Panc1 (cell line): Measurements from ENCODE around the gene ESR2. TPM values are rescaled to one million over a fixed set of nuclear protein-coding genes. Genes with fewer than 3 reads are reported as not detected.

Source experiments
- ATAC-seq: fragments of 200-7000 bp; cut with Tn5 transposase; 2 replicates; pipeline ENCODE4 v1.9.1; 2020; ENCODE audit warnings: mild to moderate bottlenecking, moderate library complexity
- BruUV-seq: library from RNA; stranded (reverse); fragments of 400-500 nt; replicated peaks from 2 replicates; lab custom pipeline; 2021; lab: Mats Ljungman, UMichigan
- CTCF ChIA-PET: fragments of 300-600 bp; sonication (Branson Sonifier 250); formaldehyde crosslinking; loops from one replicate; lab custom pipeline; 2022; ENCODE audit warnings: antibody characterized with exemption; lab: Charles Lee
- POLR2A ChIA-PET: fragments of 300-600 bp; sonication (Branson Sonifier 250); formaldehyde crosslinking; loops from one replicate; lab custom pipeline; 2022; ENCODE audit warnings: antibody characterized with exemption; lab: Charles Lee
- DNase-seq: peaks from one replicate; pipeline ENCODE4 v3.0.0-alpha.2; 2010; ENCODE audit warnings: low read depth, low spot score
- H3K27ac ChIP-seq: 2 replicates; pipeline ENCODE4 v1.5.1; 2011; ENCODE audit warnings: mild to moderate bottlenecking, low read length, inconsistent platforms
- H3K27me3 ChIP-seq: fragments of 200-500 bp; sonication (Bioruptor generic); 2 replicates; pipeline ENCODE4 v1.6.0; 2014; ENCODE audit warnings: low read length, inconsistent platforms; ENCODE audit not compliant: control insufficient read depth, insufficient read depth
- H3K36me3 ChIP-seq: fragments of 200-500 bp; sonication (Bioruptor generic); 2 replicates; pipeline ENCODE4 v1.5.1; 2014; ENCODE audit warnings: inconsistent platforms, mild to moderate bottlenecking, low read length, moderate library complexity; ENCODE audit not compliant: control insufficient read depth, insufficient read depth
- H3K4me1 ChIP-seq: 2 replicates; pipeline ENCODE4 v1.5.1; 2011; ENCODE audit warnings: inconsistent platforms, mild to moderate bottlenecking, low read length, moderate library complexity; ENCODE audit not compliant: control insufficient read depth, insufficient read depth
- H3K4me3 ChIP-seq, 2 experiments: 2 replicates each; pipeline ENCODE4 v1.5.1; 2011 to 2012; ENCODE audit warnings: low read depth in 2 of 2, low read length in 2 of 2, mild to moderate bottlenecking in 2 of 2, inconsistent platforms in 1 of 2, moderate library complexity in 1 of 2
- H3K9me3 ChIP-seq: fragments of 200-500 bp; sonication (Bioruptor generic); 2 replicates; pipeline ENCODE4 v1.5.1; 2014; ENCODE audit warnings: low read depth, mild to moderate bottlenecking, inconsistent platforms, low read length, moderate library complexity; ENCODE audit not compliant: control insufficient read depth, insufficient read depth
- CTCF ChIP-seq: fragments of 450-650 bp; IDR thresholded peaks from 2 replicates; pipeline ENCODE4 v1.5.1; 2017; ENCODE audit warnings: mild to moderate bottlenecking
- POLR2AphosphoS5 ChIP-seq: IDR thresholded peaks from 2 replicates; pipeline ENCODE4 v1.6.1; 2012; ENCODE audit warnings: mild to moderate bottlenecking, low read depth, low read length, moderate library complexity
- REST ChIP-seq, 2 experiments: IDR thresholded peaks; 2 replicates each; pipeline ENCODE4 v1.6.1; 2011 to 2012; ENCODE audit warnings: low read depth in 2 of 2, control low read depth in 1 of 2, low read length in 1 of 2, mild to moderate bottlenecking in 1 of 2, moderate library complexity in 1 of 2; ENCODE audit not compliant: insufficient read depth in 1 of 2
- SIN3A ChIP-seq: IDR thresholded peaks from 2 replicates; pipeline ENCODE4 v1.6.1; 2012; ENCODE audit warnings: low read depth, mild to moderate bottlenecking, low read length, moderate library complexity, borderline replicate concordance; ENCODE audit not compliant: insufficient read depth
- TCF7L2 ChIP-seq: IDR thresholded peaks from 2 replicates; pipeline ENCODE4 v1.6.1; 2011; ENCODE audit warnings: mild to moderate bottlenecking, low read depth, low read length, inconsistent platforms
- in situ Hi-C: cut with HindIII; loops from 2 replicates; pipeline ENCODE4 v1.10.0; 2016; ENCODE audit warnings: low sequenced_read_pairs, low pct_unique_long_range_greater_than_20kb
- intact Hi-C: fragments of 100-400 bp; cut with micrococcal nuclease; formaldehyde crosslinking; loops from one replicate; pipeline ENCODE4 v1.10.0; 2022; ENCODE audit not compliant: unreplicated experiment
- total RNA-seq: library from RNA; stranded (reverse); gene quantifications from one replicate; pipeline ENCODE4 v1.2.1, GENCODE V29; 2021; ENCODE audit not compliant: unreplicated experiment

Gene ESR2
- total RNA-seq, 1 experiment from 2014 or later = not detected

- ATAC-seq = no peak
- Histone ChIP-seq H3K27me3 (no peaks in the 10 kb centered on the region), H3K4me3 (no peak overlapping the region), H3K4me1 (no peaks in the 10 kb centered on the region), H3K36me3 (no peaks in the 10 kb centered on the region), H3K9me3 (no peaks in the 10 kb centered on the region), H3K27ac (no peak overlapping the region)
- ChIA-PET POLR2A (no interaction called here), CTCF (no interaction called here)
- BruUV-seq = no TSS peak
- in situ Hi-C loops = no loop called here
- intact Hi-C loops = no loop called here
- TF ChIP-seq TCF7L2 (no peak), REST (IDR thresholded peaks at IDR 0.05; ENCODE audit: insufficient read depth in 1 of 2, low read depth in 2 of 2, low read length in 1 of 2) (no peak), POLR2AphosphoS5 (no peak), SIN3A (no peak), CTCF (no peak)
- DNase-seq = no peak
These were observed 115.4 kb downstream of the ESR2 start for GRCh38 chr14:64178814-64179213.

GRCh38 chr14:64176330-64176729 lies 117.8 kb downstream of the ESR2 start:
- Histone ChIP-seq H3K36me3 (no peaks in the 10 kb centered on the region), H3K27ac (no peak overlapping the region), H3K4me1 (no peaks in the 10 kb centered on the region), H3K4me3 (no peak overlapping the region), H3K9me3 (no peaks in the 10 kb centered on the region), H3K27me3 (no peaks in the 10 kb centered on the region)
- ATAC-seq (no peak), DNase-seq (no peak)
- CTCF ChIA-PET = no interaction called here
- POLR2A ChIA-PET = no interaction called here
- TF ChIP-seq TCF7L2 (no peak), SIN3A (no peak), CTCF (no peak), REST (IDR thresholded peaks at IDR 0.05; ENCODE audit: insufficient read depth in 1 of 2, low read depth in 2 of 2, low read length in 1 of 2) (no peak), POLR2AphosphoS5 (no peak)
- no TSS peak for BruUV-seq
- in situ Hi-C loops (no loop called here), intact Hi-C loops (no loop called here)
